ENCODE data around the gene LGALS9.

The LGALS9 gene

GRCh38 chr17:27630607-27631410 lies at the start of gene LGALS9:
Gene LGALS9, plus strand, starts transcription at chr17:27631188. Its CDS starts 78 bp downstream, at chr17:27631266.
- peak; percentile 34 for DNase-seq (ENCODE audit: low spot score)

GRCh38 chr17:27582696-27583095 lies 48.3 kb upstream of the LGALS9 start:
- no peak for DNase-seq (ENCODE audit: low spot score)

- DNase-seq (ENCODE audit: low spot score), result peak; percentile 50
These were observed 45.8 kb upstream of the LGALS9 start for GRCh38 chr17:27585153-27585681.

- no peak for DNase-seq (ENCODE audit: low spot score)
These were observed 45.2 kb upstream of the LGALS9 start for GRCh38 chr17:27585792-27586191.

GRCh38 chr17:27586203-27586721 lies 44.7 kb upstream of the LGALS9 start:
- DNase-seq (ENCODE audit: low spot score), result no peak

- no peak for DNase-seq (ENCODE audit: low spot score)
These were observed 42.6 kb upstream of the LGALS9 start for GRCh38 chr17:27588354-27588753.

GRCh38 chr17:27590864-27591263 lies 40.1 kb upstream of the LGALS9 start:
- no peak for DNase-seq (ENCODE audit: low spot score)

GRCh38 chr17:27591986-27592385 lies 39.0 kb upstream of the LGALS9 start:
- no peak for DNase-seq (ENCODE audit: low spot score)

- DNase-seq (ENCODE audit: low spot score), result no peak
These were observed 37.6 kb upstream of the LGALS9 start for GRCh38 chr17:27593232-27593856.

- no peak for DNase-seq (ENCODE audit: low spot score)
These were observed 37.1 kb upstream of the LGALS9 start for GRCh38 chr17:27593857-27594255.

GRCh38 chr17:27595208-27595607 lies 35.8 kb upstream of the LGALS9 start:
- DNase-seq (ENCODE audit: low spot score), result no peak

GRCh38 chr17:27596096-27596495 lies 34.9 kb upstream of the LGALS9 start:
- no peak for DNase-seq (ENCODE audit: low spot score)

- no peak for DNase-seq (ENCODE audit: low spot score)
These were observed 34.3 kb upstream of the LGALS9 start for GRCh38 chr17:27596566-27597187.

- no peak for DNase-seq (ENCODE audit: low spot score)
These were observed 33.8 kb upstream of the LGALS9 start for GRCh38 chr17:27597188-27597580.

GRCh38 chr17:27597783-27598320 lies 33.1 kb upstream of the LGALS9 start:
- no peak for DNase-seq (ENCODE audit: low spot score)

- DNase-seq (ENCODE audit: low spot score), result no peak
These were observed 32.5 kb upstream of the LGALS9 start for GRCh38 chr17:27598337-27599050.

GRCh38 chr17:27600471-27600870 lies 30.5 kb upstream of the LGALS9 start:
- no peak for DNase-seq (ENCODE audit: low spot score)

- peak; percentile 79 for DNase-seq (ENCODE audit: low spot score)
These were observed 29.7 kb upstream of the LGALS9 start for GRCh38 chr17:27601069-27601974.

GRCh38 chr17:27601975-27602302 lies 29.0 kb upstream of the LGALS9 start:
- DNase-seq (ENCODE audit: low spot score), result no peak

GRCh38 chr17:27602721-27603420 lies 28.1 kb upstream of the LGALS9 start:
- DNase-seq (ENCODE audit: low spot score), result peak; percentile 84
